PC-3 (cell line): ENCODE results near the gene CYBC1. TPM values are rescaled to one million over a fixed set of nuclear protein-coding genes. Genes with fewer than 3 reads are reported as not detected.

Experiments used
- ATAC-seq: fragments of 200-7000 bp; cut with Tn5 transposase; 2 replicates; pipeline ENCODE4 v1.9.1; 2020; ENCODE audit warnings: mild to moderate bottlenecking, moderate library complexity
- BruUV-seq: library from RNA; stranded (reverse); fragments of 400-500 nt; replicated peaks from 2 replicates; lab custom pipeline; 2021; lab: Mats Ljungman, UMichigan
- CTCF ChIA-PET: fragments of 300-600 bp; sonication (Branson Sonifier 250); formaldehyde crosslinking; loops from one replicate; lab custom pipeline; 2022; ENCODE audit warnings: antibody characterized with exemption; lab: Charles Lee
- POLR2A ChIA-PET: fragments of 300-600 bp; sonication (Branson Sonifier 250); formaldehyde crosslinking; loops from one replicate; lab custom pipeline; 2022; ENCODE audit warnings: antibody characterized with exemption; ENCODE audit not compliant: unreplicated experiment; lab: Charles Lee
- DNase-seq: peaks from one replicate; pipeline ENCODE4 v3.0.0-alpha.2; 2015
- H2AFZ ChIP-seq: fragments of 300-600 bp; sonication (generic); 2 replicates; pipeline ENCODE4 v1.6.0; 2016; ENCODE audit warnings: antibody characterized with exemption, low read length
- H3F3A ChIP-seq: fragments of 300-600 bp; sonication (generic); one replicate; pipeline ENCODE4 v1.6.0; 2017; ENCODE audit warnings: antibody characterized with exemption, low read length, control low read depth, mild to moderate bottlenecking; ENCODE audit not compliant: unreplicated experiment
- H3K27ac ChIP-seq: fragments of 300-600 bp; sonication (generic); 2 replicates; pipeline ENCODE4 v1.5.1; 2016; ENCODE audit warnings: mild to moderate bottlenecking, low read length
- H3K27me3 ChIP-seq: fragments of 300-600 bp; sonication (generic); 2 replicates; pipeline ENCODE4 v1.6.1; 2016; ENCODE audit warnings: low read length, mixed read lengths
- H3K36me3 ChIP-seq: fragments of 300-600 bp; sonication (generic); 2 replicates; pipeline ENCODE4 v1.6.1; 2016; ENCODE audit warnings: low read depth, mixed run types, low read length, mixed read lengths
- H3K4me1 ChIP-seq: fragments of 300-600 bp; sonication (generic); 2 replicates; pipeline ENCODE4 v1.5.1; 2016; ENCODE audit warnings: low read length; ENCODE audit not compliant: insufficient read depth
- H3K4me2 ChIP-seq: fragments of 300-600 bp; sonication (generic); 2 replicates; pipeline ENCODE4 v1.6.0; 2016; ENCODE audit warnings: low read length
- H3K4me3 ChIP-seq: fragments of 300-600 bp; sonication (generic); 2 replicates; pipeline ENCODE4 v1.5.1; 2016; ENCODE audit warnings: mild to moderate bottlenecking, low read length, mixed read lengths
- H3K79me2 ChIP-seq: fragments of 300-600 bp; sonication (generic); 2 replicates; pipeline ENCODE4 v1.6.1; 2017; ENCODE audit warnings: low read length, mixed read lengths
- H3K9ac ChIP-seq: fragments of 300-600 bp; sonication (generic); 2 replicates; pipeline ENCODE4 v1.6.0; 2016; ENCODE audit warnings: mild to moderate bottlenecking, low read length
- H3K9me2 ChIP-seq: fragments of 300-600 bp; sonication (generic); replicated peaks from 2 replicates; pipeline ENCODE4 v1.6.1; 2016; ENCODE audit warnings: mixed run types, low read length, mixed read lengths
- H3K9me3 ChIP-seq: fragments of 300-600 bp; sonication (generic); 2 replicates; pipeline ENCODE4 v1.6.1; 2016; ENCODE audit warnings: low read length, mixed read lengths
- H4K20me1 ChIP-seq: fragments of 300-600 bp; sonication (generic); 2 replicates; pipeline ENCODE4 v1.6.1; 2016; ENCODE audit warnings: low read length, mixed read lengths
- CTCF ChIP-seq: fragments of 300-600 bp; sonication (generic); conservative IDR thresholded peaks from 2 replicates; pipeline ENCODE4 v1.5.1; 2017; ENCODE audit warnings: antibody characterized with exemption, low read depth, mild to moderate bottlenecking, low read length
- EZH2 ChIP-seq: fragments of 300-600 bp; sonication (generic); IDR thresholded peaks from one replicate; pipeline ENCODE4 v1.6.1; 2017; ENCODE audit warnings: antibody characterized with exemption, mild to moderate bottlenecking, low read length; ENCODE audit not compliant: unreplicated experiment
- EZH2phosphoT487 ChIP-seq: fragments of 300-600 bp; sonication (generic); IDR thresholded peaks from 2 replicates; pipeline ENCODE4 v1.6.1; 2018; ENCODE audit warnings: mild to moderate bottlenecking, antibody characterized with exemption, low read length, borderline replicate concordance
- intact Hi-C: fragments of 100-400 bp; cut with micrococcal nuclease; formaldehyde crosslinking; loops from 2 replicates; pipeline ENCODE4 v1.9.0; 2023
- total RNA-seq: library from RNA; depleted of rRNA; stranded (reverse); fragments of >200 nt; gene quantifications from 2 replicates; pipeline ENCODE4 v1.2.3, GENCODE V29; 2014

Gene CYBC1
- total RNA-seq, 1 experiment from 2014 or later: 77.2 TPM

GRCh38 chr17:82399041-82399441 is 51.5 kb downstream of the CYBC1 start:
- no peak for ATAC-seq
- Histone ChIP-seq H3K27me3 (no peaks in the 10 kb centered on the region), H3K4me1 (no peaks in the 10 kb centered on the region), H4K20me1 (no peaks in the 10 kb centered on the region), H2AFZ (no peak overlapping the region), H3K27ac (no peak overlapping the region), H3K9ac (no peak overlapping the region), H3K4me3 (no peak overlapping the region), H3K9me2 (no peaks in the 10 kb centered on the region), H3F3A (no peaks in the 10 kb centered on the region), H3K9me3 (no peaks in the 10 kb centered on the region), H3K4me2 (no peak overlapping the region), H3K79me2 (no peaks in the 10 kb centered on the region), H3K36me3 (peaks cover 2% of the 10 kb centered on the region; the same call in 1 of the 2 replicates)
- POLR2A ChIA-PET: no interaction called here
- BruUV-seq: no TSS peak
- DNase-seq: no peak
- intact Hi-C loops: no loop called here
- TF ChIP-seq EZH2phosphoT487 (no peak), EZH2 (no peak), CTCF (no peak)
- CTCF ChIA-PET: interaction anchor here (0.6 kb wide), 1 partner anchor 551 kb away, joined by 4 read pairs; no protein-coding TSS in a partner anchor

GRCh38 chr17:82397449-82398335 is 52.9 kb downstream of the CYBC1 start:
- Histone ChIP-seq H3K27ac (no peak overlapping the region), H3F3A (no peaks in the 10 kb centered on the region), H4K20me1 (no peaks in the 10 kb centered on the region), H3K4me2 (no peak overlapping the region), H3K4me1 (no peaks in the 10 kb centered on the region), H3K79me2 (no peaks in the 10 kb centered on the region), H2AFZ (no peak overlapping the region), H3K4me3 (no peak overlapping the region), H3K36me3 (peaks cover 2% of the 10 kb centered on the region; the same call in 1 of the 2 replicates), H3K9me2 (no peaks in the 10 kb centered on the region), H3K27me3 (no peaks in the 10 kb centered on the region), H3K9ac (no peak overlapping the region), H3K9me3 (no peaks in the 10 kb centered on the region)
- TF ChIP-seq EZH2phosphoT487 (no peak), EZH2 (no peak), CTCF (no peak)
- intact Hi-C loops: no loop called here
- ATAC-seq: no peak
- ChIA-PET POLR2A (no interaction called here), CTCF (no interaction called here)
- DNase-seq: no peak
- no TSS peak for BruUV-seq
